ENCODE measurements around the gene FXR2.

The FXR2 gene

DNA sequence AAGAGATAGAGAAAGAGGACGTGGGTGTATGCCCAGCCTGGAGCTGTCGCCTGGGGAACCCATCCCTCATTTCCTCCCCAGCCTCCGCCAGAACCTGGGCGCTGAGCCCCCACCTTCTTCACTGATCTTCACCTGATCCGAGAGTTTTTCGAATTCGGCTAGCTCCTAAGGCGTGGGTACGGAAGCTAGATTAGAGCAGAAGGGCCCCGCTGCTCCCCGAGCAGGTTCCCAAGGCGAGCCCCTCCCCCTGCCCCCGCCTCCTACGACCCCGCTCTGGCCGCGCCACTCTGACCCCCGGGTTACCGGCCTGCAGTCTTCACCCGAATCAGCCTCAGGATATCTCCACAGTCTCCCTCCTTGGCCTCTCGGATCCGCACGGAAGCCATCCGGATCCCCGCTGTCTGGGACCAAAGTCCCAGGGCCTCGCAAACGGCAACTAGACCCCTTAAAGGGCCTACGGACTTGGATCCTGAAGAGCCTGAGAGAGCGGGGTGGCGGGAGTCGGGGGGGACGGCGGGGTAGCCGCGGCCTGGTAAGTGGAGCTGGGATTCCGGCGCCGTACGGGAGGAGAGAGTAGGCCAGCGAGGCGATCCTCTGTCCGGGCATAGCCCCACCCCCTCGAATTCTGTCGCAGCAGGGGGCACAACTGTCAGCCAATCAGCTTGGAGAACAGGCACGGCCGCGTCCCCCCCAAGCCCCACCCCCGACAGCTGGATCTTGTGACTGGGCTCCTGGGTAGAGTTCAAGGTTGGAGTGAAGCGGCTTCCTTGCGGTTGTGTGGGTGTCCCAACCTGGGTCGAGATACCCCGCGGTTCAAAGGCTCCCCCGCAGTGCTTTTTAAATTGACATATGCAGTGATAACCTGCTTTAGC, 12.8 kb upstream of the FXR2 start, which contains the start of gene SAT2 (continued):
- no peak for TF ChIP-seq ZBTB8A (tag by site-specific recombination; IDR thresholded peaks at IDR 0.05)
- TF ChIP-seq ZNF514 (tag by site-specific recombination; IDR thresholded peaks at IDR 0.05): no peak
- TF ChIP-seq GFI1B (tag by site-specific recombination; IDR thresholded peaks at IDR 0.05): 0 out of 2 replicates have a peak, but pooled peaks have one; percentile 21
- peak; percentile 70 for TF ChIP-seq SP3 (tag by site-specific recombination; IDR thresholded peaks at IDR 0.05)
- TF ChIP-seq, protein P1, sequence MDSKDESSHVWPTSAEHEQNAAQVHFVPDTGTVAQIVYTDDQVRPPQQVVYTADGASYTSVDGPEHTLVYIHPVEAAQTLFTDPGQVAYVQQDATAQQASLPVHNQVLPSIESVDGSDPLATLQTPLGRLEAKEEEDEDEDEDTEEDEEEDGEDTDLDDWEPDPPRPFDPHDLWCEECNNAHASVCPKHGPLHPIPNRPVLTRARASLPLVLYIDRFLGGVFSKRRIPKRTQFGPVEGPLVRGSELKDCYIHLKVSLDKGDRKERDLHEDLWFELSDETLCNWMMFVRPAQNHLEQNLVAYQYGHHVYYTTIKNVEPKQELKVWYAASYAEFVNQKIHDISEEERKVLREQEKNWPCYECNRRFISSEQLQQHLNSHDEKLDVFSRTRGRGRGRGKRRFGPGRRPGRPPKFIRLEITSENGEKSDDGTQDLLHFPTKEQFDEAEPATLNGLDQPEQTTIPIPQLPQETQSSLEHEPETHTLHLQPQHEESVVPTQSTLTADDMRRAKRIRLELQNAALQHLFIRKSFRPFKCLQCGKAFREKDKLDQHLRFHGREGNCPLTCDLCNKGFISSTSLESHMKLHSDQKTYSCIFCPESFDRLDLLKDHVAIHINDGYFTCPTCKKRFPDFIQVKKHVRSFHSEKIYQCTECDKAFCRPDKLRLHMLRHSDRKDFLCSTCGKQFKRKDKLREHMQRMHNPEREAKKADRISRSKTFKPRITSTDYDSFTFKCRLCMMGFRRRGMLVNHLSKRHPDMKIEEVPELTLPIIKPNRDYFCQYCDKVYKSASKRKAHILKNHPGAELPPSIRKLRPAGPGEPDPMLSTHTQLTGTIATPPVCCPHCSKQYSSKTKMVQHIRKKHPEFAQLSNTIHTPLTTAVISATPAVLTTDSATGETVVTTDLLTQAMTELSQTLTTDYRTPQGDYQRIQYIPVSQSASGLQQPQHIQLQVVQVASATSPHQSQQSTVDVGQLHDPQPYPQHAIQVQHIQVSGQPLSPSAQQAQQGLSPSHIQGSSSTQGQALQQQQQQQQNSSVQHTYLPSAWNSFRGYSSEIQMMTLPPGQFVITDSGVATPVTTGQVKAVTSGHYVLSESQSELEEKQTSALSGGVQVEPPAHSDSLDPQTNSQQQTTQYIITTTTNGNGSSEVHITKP (tag by site-specific recombination; IDR thresholded peaks at IDR 0.05): 0 out of 2 replicates have a peak, but pooled peaks have one; percentile 34
- TF ChIP-seq ZNF792 (tag by site-specific recombination; IDR thresholded peaks at IDR 0.05): no peak
- TF ChIP-seq, protein P2, sequence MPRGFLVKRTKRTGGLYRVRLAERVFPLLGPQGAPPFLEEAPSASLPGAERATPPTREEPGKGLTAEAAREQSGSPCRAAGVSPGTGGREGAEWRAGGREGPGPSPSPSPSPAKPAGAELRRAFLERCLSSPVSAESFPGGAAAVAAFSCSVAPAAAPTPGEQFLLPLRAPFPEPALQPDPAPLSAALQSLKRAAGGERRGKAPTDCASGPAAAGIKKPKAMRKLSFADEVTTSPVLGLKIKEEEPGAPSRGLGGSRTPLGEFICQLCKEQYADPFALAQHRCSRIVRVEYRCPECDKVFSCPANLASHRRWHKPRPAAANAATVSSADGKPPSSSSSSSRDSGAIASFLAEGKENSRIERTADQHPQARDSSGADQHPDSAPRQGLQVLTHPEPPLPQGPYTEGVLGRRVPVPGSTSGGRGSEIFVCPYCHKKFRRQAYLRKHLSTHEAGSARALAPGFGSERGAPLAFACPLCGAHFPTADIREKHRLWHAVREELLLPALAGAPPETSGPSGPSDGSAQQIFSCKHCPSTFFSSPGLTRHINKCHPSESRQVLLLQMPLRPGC (tag by site-specific recombination; IDR thresholded peaks at IDR 0.05): 0 out of 2 replicates have a peak, but pooled peaks have one; percentile 44
- TF ChIP-seq ZSCAN30 (tag by site-specific recombination; IDR thresholded peaks at IDR 0.05): peak; percentile 31; the same call in 1 of the 2 replicates
- peak; percentile 16; the same call in 1 of the 2 replicates for TF ChIP-seq ZNF629 (tag by site-specific recombination; IDR thresholded peaks at IDR 0.05)
- no peak for TF ChIP-seq ZNF138 (tag by site-specific recombination; IDR thresholded peaks at IDR 0.05; ENCODE audit: borderline replicate concordance)
- TF ChIP-seq ZNF335 (tag by site-specific recombination; conservative IDR thresholded peaks at IDR 0.05): peak; percentile 72
- TF ChIP-seq ZNF391 (tag by site-specific recombination; IDR thresholded peaks at IDR 0.05; ENCODE audit: borderline replicate concordance, low read depth): no peak
- no peak for TF ChIP-seq ZNF707 (tag by site-specific recombination; IDR thresholded peaks at IDR 0.05)
- no peak for TF ChIP-seq MEIS1 (CRISPR knock-in tag; IDR thresholded peaks at IDR 0.05; ENCODE audit: borderline replicate concordance)
- TF ChIP-seq ZNF791 (tag by site-specific recombination; IDR thresholded peaks at IDR 0.05): no peak
- TF ChIP-seq ZNF10 (tag by site-specific recombination; IDR thresholded peaks at IDR 0.05): 0 out of 2 replicates have a peak, but pooled peaks have one; percentile 18
- no peak for TF ChIP-seq ZNF266 (tag by site-specific recombination; IDR thresholded peaks at IDR 0.05; ENCODE audit: low read depth)
- TF ChIP-seq, protein P3, sequence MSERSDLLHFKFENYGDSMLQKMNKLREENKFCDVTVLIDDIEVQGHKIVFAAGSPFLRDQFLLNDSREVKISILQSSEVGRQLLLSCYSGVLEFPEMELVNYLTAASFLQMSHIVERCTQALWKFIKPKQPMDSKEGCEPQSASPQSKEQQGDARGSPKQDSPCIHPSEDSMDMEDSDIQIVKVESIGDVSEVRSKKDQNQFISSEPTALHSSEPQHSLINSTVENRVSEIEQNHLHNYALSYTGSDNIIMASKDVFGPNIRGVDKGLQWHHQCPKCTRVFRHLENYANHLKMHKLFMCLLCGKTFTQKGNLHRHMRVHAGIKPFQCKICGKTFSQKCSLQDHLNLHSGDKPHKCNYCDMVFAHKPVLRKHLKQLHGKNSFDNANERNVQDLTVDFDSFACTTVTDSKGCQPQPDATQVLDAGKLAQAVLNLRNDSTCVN (tag by site-specific recombination; optimal IDR thresholded peaks at IDR 0.05): peak; percentile 24
- TF ChIP-seq ZNF324 (tag by site-specific recombination; IDR thresholded peaks at IDR 0.05): 0 out of 2 replicates have a peak, but pooled peaks have one; percentile 13
- TF ChIP-seq ZNF184 (tag by site-specific recombination; IDR thresholded peaks at IDR 0.05): no peak
- TF ChIP-seq ZNF394 (tag by site-specific recombination; IDR thresholded peaks at IDR 0.05; ENCODE audit: borderline replicate concordance): 0 out of 2 replicates have a peak, but pooled peaks have one; percentile 26
- no peak for TF ChIP-seq ZNF132 (tag by site-specific recombination; IDR thresholded peaks at IDR 0.05; ENCODE audit: borderline replicate concordance)
- TF ChIP-seq, protein P4, sequence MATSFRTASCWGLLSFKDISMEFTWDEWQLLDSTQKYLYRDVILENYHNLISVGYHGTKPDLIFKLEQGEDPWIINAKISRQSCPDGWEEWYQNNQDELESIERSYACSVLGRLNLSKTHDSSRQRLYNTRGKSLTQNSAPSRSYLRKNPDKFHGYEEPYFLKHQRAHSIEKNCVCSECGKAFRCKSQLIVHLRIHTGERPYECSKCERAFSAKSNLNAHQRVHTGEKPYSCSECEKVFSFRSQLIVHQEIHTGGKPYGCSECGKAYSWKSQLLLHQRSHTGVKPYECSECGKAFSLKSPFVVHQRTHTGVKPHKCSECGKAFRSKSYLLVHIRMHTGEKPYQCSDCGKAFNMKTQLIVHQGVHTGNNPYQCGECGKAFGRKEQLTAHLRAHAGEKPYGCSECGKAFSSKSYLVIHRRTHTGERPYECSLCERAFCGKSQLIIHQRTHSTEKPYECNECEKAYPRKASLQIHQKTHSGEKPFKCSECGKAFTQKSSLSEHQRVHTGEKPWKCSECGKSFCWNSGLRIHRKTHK (tag by site-specific recombination; IDR thresholded peaks at IDR 0.05): no peak
- TF ChIP-seq ZNF560 (tag by site-specific recombination; IDR thresholded peaks at IDR 0.05; ENCODE audit: borderline replicate concordance): no peak
- TF ChIP-seq GLIS2 (tag by site-specific recombination; IDR thresholded peaks at IDR 0.05): peak; percentile 97
- no peak for TF ChIP-seq KLF1 (tag by site-specific recombination; IDR thresholded peaks at IDR 0.05)
- no peak for TF ChIP-seq ZNF121 (tag by site-specific recombination; IDR thresholded peaks at IDR 0.05)
- TF ChIP-seq, protein P5, sequence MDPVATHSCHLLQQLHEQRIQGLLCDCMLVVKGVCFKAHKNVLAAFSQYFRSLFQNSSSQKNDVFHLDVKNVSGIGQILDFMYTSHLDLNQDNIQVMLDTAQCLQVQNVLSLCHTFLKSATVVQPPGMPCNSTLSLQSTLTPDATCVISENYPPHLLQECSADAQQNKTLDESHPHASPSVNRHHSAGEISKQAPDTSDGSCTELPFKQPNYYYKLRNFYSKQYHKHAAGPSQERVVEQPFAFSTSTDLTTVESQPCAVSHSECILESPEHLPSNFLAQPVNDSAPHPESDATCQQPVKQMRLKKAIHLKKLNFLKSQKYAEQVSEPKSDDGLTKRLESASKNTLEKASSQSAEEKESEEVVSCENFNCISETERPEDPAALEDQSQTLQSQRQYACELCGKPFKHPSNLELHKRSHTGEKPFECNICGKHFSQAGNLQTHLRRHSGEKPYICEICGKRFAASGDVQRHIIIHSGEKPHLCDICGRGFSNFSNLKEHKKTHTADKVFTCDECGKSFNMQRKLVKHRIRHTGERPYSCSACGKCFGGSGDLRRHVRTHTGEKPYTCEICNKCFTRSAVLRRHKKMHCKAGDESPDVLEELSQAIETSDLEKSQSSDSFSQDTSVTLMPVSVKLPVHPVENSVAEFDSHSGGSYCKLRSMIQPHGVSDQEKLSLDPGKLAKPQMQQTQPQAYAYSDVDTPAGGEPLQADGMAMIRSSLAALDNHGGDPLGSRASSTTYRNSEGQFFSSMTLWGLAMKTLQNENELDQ (tag by site-specific recombination; IDR thresholded peaks at IDR 0.05; ENCODE audit: low read depth): no peak
- no peak for TF ChIP-seq ZNF548 (tag by site-specific recombination; IDR thresholded peaks at IDR 0.05)
